GM12875 (cell line): Measurements from ENCODE around the gene TMEM222.

Source experiments
- H3K4me3 ChIP-seq: one replicate; pipeline ENCODE4 v1.5.1; 2011; ENCODE audit warnings: low read depth, low read length, control low read depth
- TF ChIP-seq, protein P1 (sequence below): IDR thresholded peaks from 2 replicates; pipeline ENCODE4 v1.5.1; 2011; ENCODE audit warnings: low read depth, mild to moderate bottlenecking, control low read depth, inconsistent platforms, low read length, moderate library complexity, borderline replicate concordance; ENCODE audit not compliant: insufficient read depth

Gene TMEM222

DNA sequence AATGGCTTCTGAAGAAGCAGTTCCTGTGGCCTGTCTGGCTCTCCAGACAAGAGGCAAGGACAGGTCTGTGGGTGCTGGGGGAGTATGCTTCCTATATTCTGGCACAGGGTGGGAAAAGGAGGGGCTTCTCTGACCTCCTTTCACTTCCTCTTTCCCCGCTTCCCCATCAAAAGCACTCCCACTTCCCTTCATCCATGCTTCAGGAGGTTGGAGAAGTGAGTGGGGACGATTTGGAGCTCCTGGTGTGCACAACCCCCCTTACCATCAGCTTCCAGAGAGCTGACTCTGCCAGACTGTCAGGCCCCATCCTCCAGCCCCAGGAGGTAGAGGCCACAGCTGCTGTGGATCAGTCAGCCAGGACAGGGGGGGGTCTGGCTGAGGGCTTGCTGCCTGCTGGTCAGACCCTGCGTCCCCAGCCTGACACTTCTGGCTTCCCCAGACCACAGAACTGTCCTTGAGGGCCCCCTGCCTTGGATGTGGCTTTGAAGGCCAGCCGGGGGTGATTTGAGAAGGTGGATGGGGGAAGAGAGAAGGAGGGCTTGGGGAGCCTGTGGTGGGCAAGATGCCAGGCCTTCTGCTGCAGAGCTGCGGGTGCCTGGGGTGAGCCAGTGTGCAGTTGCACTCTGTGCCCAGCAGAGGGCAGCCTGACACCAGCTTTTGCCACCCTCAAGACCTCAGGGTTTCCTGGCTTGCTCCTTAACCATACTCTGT, 21.5 kb upstream of the TMEM222 start:
- TF ChIP-seq, protein P1, sequence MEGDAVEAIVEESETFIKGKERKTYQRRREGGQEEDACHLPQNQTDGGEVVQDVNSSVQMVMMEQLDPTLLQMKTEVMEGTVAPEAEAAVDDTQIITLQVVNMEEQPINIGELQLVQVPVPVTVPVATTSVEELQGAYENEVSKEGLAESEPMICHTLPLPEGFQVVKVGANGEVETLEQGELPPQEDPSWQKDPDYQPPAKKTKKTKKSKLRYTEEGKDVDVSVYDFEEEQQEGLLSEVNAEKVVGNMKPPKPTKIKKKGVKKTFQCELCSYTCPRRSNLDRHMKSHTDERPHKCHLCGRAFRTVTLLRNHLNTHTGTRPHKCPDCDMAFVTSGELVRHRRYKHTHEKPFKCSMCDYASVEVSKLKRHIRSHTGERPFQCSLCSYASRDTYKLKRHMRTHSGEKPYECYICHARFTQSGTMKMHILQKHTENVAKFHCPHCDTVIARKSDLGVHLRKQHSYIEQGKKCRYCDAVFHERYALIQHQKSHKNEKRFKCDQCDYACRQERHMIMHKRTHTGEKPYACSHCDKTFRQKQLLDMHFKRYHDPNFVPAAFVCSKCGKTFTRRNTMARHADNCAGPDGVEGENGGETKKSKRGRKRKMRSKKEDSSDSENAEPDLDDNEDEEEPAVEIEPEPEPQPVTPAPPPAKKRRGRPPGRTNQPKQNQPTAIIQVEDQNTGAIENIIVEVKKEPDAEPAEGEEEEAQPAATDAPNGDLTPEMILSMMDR = peak; percentile 99
- no peak overlapping the region for H3K4me3 ChIP-seq

DNA sequence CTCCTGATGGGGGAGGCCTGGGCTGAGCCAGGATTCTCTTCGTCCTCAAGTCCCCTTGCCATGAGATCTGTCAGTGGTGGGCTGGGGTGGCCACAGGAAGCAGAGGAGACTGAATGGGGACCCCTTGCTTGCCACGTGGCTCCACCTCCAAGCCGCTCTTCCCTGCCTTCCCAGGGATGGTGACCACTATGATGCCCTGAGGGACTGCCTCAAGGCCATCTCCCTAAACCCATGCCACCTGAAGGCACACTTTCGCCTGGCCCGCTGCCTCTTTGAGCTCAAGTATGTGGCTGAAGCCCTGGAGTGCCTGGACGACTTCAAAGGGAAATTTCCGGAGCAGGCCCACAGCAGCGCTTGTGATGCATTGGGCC, 20.9 kb upstream of the TMEM222 start:
- TF ChIP-seq, protein P1 = no peak
- H3K4me3 ChIP-seq = no peak overlapping the region

DNA sequence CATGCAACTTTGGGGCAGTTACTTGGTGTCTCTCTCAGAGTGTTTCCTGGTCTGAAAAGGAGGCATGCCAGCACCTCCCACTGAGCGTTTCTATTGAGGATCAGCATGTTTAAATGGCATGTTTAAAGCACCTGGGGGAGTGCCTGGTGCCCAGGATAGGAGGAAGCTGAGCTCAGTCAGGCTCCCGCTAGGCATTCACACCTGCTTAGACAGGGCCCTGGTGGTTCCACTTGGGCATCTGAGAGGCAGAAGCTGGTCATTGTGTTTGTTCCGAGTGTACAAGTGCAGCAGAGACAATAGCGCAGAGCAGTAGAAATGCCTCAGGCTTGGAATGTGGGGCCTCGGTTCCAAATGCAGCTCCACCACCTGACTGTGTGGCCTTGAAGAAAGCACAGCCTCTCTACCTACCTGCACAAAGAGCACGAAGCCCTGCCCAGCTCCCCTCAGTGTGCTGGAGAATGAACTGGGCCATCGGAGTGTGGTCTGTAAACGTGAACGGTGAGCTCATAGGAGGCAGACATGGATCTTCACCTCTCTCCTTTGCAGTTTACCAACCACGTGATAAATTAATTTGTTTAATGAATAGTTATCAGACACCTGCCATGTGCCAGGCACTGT, 20.3 kb upstream of the TMEM222 start:
- H3K4me3 ChIP-seq = no peak overlapping the region
- TF ChIP-seq, protein P1 = no peak

DNA sequence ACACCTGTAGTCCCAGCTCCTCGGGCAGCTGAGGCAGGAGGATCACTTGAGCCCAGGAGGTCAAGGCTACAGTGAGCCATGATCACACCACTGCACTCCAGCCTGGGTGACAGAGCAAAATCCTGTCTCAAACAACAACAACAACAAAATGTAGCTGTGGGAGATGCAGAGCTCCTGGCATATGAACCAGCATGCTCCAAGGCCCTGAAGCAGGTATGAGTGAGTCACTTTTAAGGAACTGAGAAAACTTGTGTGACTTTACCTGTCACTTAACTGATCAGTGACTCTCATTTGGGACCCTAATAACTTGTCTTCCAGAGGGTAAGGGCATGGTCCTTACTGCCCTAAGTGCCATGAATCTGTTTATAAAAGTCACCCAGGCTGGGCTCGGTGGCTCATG, 19.4 kb upstream of the TMEM222 start:
- TF ChIP-seq, protein P1 = no peak
- no peak overlapping the region for H3K4me3 ChIP-seq

DNA sequence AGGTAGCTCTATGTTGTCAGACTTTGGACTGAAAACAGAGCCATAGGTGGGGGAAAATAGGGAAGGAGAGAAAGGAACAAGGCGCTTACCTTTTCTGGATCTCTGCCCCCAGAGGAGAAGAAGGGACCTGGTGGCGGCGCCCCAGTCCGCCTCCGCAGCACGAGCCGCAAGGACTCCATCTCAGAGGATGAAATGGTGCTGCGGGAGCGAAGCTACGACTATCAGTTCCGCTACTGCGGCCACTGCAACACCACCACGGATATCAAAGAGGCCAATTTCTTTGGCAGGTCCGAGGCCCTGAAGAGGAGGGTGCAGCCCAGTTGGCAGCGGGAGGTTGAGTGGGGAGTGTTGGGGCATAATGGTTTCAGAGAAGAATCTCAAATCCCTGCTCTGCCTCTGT, 18.5 kb upstream of the TMEM222 start:
- TF ChIP-seq, protein P1 = no peak
- H3K4me3 ChIP-seq = no peak overlapping the region

DNA sequence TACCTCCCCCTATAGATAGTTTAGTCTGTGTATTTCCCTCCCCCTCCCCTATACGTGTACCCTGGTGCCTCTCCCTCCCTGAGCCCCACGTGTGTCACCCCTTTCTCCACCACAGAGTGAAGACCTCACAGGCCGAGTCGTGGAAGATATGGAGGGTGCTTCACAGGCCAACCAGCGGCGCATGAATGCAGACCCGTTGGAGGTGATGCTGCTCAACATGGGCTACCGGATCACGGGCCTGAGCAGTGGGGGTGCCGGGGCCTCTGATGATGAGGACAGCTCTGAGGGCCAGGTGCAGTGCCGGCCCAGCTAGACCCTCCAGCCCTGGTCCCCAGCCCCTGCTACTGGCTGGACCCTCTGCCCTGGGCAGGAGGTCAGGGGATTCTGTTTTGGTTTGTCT, 15.9 kb upstream of the TMEM222 start:
- TF ChIP-seq, protein P1 = no peak
- no peak overlapping the region for H3K4me3 ChIP-seq
